ENCODE results near the gene USP5.

DNA sequence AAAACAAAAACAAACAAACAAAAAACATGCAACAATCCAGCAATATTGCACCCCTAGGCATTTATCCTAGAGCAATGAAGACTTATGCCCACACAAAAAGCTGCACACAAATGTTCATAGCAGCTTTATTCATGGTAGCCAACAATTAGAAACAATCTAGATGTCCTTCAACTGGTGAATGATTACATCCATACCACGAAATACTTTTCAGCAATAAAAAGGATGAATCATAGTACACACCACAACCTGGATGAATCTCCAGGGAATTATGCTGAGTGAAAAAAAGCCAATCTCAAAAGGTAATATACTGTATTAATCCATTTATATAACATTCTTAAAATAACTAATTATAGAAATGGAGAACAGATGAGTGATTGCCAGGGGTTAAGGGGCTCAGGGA lies 44.8 kb upstream of the USP5 start:
- TF ChIP-seq, protein P1, sequence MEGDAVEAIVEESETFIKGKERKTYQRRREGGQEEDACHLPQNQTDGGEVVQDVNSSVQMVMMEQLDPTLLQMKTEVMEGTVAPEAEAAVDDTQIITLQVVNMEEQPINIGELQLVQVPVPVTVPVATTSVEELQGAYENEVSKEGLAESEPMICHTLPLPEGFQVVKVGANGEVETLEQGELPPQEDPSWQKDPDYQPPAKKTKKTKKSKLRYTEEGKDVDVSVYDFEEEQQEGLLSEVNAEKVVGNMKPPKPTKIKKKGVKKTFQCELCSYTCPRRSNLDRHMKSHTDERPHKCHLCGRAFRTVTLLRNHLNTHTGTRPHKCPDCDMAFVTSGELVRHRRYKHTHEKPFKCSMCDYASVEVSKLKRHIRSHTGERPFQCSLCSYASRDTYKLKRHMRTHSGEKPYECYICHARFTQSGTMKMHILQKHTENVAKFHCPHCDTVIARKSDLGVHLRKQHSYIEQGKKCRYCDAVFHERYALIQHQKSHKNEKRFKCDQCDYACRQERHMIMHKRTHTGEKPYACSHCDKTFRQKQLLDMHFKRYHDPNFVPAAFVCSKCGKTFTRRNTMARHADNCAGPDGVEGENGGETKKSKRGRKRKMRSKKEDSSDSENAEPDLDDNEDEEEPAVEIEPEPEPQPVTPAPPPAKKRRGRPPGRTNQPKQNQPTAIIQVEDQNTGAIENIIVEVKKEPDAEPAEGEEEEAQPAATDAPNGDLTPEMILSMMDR (IDR thresholded peaks at IDR 0.05; ENCODE audit: low read depth, low read length, poor library complexity, severe bottlenecking), result no peak
- TF ChIP-seq EZH2phosphoT487 (IDR thresholded peaks at IDR 0.05; ENCODE audit: borderline replicate concordance, low read length), result no peak
